Stimulated activated memory B cell treated with anti-CD40 and anti-IgM and Interleukin-4, amounts not matched to agents 10 μg/mL and 1 μg/mL and 100 μg/mL, for 72 hours (primary cell): ENCODE measurements around the gene PLK2.

Experiments
- ATAC-seq: fragments of 150-1000 bp; cut with Tn5 transposase; 2 replicates; pipeline ENCODE4 v1.10.0; 2021
- H3K27ac Mint-ChIP-seq: one replicate; pipeline ENCODE4 v1.8.0; 2022; ENCODE audit warnings: mild to moderate bottlenecking, mixed read lengths
- H3K27me3 Mint-ChIP-seq: one replicate; pipeline ENCODE4 v1.8.0; 2022; ENCODE audit warnings: mixed read lengths
- H3K36me3 Mint-ChIP-seq: one replicate; pipeline ENCODE4 v1.8.0; 2022; ENCODE audit warnings: mixed read lengths
- H3K4me1 Mint-ChIP-seq: one replicate; pipeline ENCODE4 v1.8.0; 2022; ENCODE audit warnings: mixed read lengths
- H3K4me3 Mint-ChIP-seq: one replicate; pipeline ENCODE4 v1.8.0; 2022; ENCODE audit warnings: mild to moderate bottlenecking, moderate library complexity, mixed read lengths
- H3K9me3 Mint-ChIP-seq: one replicate; pipeline ENCODE4 v1.8.0; 2022; ENCODE audit warnings: mixed read lengths

The PLK2 gene

DNA sequence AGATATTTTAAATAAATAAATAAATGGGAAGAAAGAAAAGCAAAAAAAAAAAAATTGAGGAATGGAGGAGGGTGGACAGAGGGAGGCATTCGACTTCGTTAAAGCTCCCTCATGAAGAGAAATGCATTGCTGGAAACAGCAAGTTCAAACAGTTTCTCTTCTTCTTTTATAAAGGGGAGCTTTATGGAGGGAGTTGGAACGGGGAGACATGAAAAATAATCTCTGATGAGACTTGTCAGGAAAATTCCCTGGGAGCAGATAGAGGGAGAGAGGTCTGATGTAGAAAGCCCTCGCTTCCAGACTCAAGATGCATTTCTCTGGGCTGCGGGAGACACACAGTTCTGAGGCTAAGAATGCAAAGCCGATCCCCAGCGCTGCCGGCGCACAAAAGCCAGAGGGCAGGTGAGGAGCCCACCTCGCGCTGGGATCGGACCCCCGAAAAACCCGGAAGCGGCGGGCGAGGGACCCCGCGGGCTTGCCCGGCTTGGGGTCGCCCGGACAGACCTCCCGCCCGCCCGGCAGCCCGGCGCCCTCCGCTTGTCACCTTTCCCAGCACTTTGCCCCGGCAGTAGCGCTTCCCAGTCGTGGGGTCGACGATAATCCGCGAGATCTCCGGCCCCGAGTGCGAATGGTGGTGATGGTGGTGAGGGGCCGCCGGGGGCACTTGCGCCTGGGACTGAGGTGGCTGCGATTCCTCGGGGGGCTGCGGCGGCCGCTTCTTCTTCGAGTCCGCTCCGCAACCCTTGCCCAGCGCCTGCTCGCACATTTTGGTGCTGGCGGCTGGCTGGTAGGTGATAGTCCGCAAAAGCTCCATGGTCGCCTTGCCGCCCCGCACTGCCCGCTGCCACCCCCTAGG is 512 bp downstream of the PLK2 start:
- Mint-ChIP-seq H3K4me3 (peak overlapping the region; percentile 84), H3K27me3 (no peaks in the 10 kb centered on the region), H3K4me1 (peaks cover 8% of the 10 kb centered on the region), H3K9me3 (no peaks in the 10 kb centered on the region), H3K27ac (peak overlapping the region; percentile 71), H3K36me3 (peaks cover 16% of the 10 kb centered on the region)
- peak; percentile 2 for ATAC-seq

DNA sequence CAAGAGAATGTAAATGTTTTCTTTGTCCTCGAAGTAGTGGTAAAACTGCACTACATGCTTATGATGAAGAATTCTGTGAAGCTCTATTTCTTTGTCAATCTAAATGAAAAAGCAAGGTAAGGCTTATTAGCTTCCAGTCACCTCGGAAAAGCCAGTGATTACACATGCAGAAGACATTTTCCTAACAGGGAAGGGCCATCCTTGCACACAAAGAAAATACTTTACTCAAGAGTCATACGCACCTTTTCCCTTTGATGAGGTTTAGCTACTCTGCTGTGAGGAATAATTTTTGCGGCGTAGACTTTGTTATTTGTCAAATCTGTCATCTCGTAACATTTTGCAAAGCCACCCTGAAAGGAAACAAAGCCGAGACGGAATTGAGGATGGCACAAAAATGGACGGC is 1.1 kb downstream of the PLK2 start:
- H3K4me3 Mint-ChIP-seq, result peak overlapping the region; percentile 84
- no peaks in the 10 kb centered on the region for H3K9me3 Mint-ChIP-seq
- peaks cover 8% of the 10 kb centered on the region for H3K4me1 Mint-ChIP-seq
- ATAC-seq, result no peak
- H3K27ac Mint-ChIP-seq, result no peak overlapping the region
- H3K36me3 Mint-ChIP-seq, result peaks cover 20% of the 10 kb centered on the region
- H3K27me3 Mint-ChIP-seq, result no peaks in the 10 kb centered on the region

GRCh38 chr5:58458141-58458742 is 1.6 kb downstream of the PLK2 start:
- no peak for ATAC-seq
- Mint-ChIP-seq H3K4me3 (no peak overlapping the region), H3K4me1 (peaks cover 8% of the 10 kb centered on the region), H3K36me3 (peaks cover 20% of the 10 kb centered on the region), H3K27me3 (no peaks in the 10 kb centered on the region), H3K9me3 (no peaks in the 10 kb centered on the region), H3K27ac (no peak overlapping the region)

DNA sequence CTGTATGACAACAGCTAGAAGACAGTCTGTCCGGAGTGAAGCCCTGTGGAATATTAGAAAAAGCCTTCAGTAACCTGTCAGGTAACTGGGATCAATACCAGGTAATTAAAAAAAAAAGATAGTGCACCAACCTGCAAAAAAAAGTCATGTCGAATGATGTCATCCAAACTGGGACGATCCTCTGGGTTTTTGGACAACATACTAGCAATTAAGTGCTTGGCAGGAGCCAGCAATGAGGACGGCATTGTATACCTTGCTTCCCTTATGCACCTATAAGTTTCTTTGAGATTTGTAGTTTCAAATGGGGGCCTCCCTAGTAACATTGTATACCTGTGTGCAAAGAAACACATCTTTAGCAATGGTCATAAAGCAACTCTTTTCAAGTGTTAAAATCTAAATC is 2.8 kb downstream of the PLK2 start:
- Mint-ChIP-seq H3K27ac (no peak overlapping the region), H3K4me1 (peaks cover 8% of the 10 kb centered on the region), H3K36me3 (peaks cover 20% of the 10 kb centered on the region), H3K27me3 (no peaks in the 10 kb centered on the region), H3K9me3 (no peaks in the 10 kb centered on the region), H3K4me3 (no peak overlapping the region)
- no peak for ATAC-seq

GRCh38 chr5:58456486-58456885 is 3.4 kb downstream of the PLK2 start:
- Mint-ChIP-seq H3K4me1 (peaks cover 8% of the 10 kb centered on the region), H3K4me3 (no peak overlapping the region), H3K27me3 (no peaks in the 10 kb centered on the region), H3K9me3 (no peaks in the 10 kb centered on the region), H3K27ac (no peak overlapping the region), H3K36me3 (peaks cover 20% of the 10 kb centered on the region)
- ATAC-seq, result no peak

DNA sequence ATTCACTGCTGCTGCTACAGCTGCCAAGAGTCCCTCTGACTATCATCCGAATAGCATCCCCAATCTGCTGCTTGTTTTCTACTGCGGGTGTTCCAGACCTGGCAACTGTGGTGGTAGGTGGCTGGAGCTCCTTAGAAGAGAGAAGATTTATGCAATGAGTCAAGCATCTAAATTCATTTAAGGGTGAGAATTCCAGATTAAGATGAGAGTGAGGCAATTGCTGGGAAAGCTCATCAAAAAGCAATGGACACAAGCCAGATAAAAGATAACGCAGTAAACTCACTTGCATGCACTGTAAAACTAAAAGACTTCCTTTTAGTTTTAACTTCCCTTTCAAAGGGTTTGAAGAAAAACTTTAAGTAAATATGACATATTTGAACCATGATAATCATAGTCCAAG is 3.9 kb downstream of the PLK2 start:
- H3K9me3 Mint-ChIP-seq, result no peaks in the 10 kb centered on the region
- H3K4me3 Mint-ChIP-seq, result no peak overlapping the region
- ATAC-seq, result no peak
- no peaks in the 10 kb centered on the region for H3K27me3 Mint-ChIP-seq
- peaks cover 20% of the 10 kb centered on the region for H3K36me3 Mint-ChIP-seq
- no peak overlapping the region for H3K27ac Mint-ChIP-seq
- peaks cover 8% of the 10 kb centered on the region for H3K4me1 Mint-ChIP-seq

GRCh38 chr5:58455480-58455879 is 4.4 kb downstream of the PLK2 start:
- no peaks in the 10 kb centered on the region for H3K27me3 Mint-ChIP-seq
- peaks cover 8% of the 10 kb centered on the region for H3K4me1 Mint-ChIP-seq
- H3K9me3 Mint-ChIP-seq, result no peaks in the 10 kb centered on the region
- ATAC-seq, result no peak
- H3K4me3 Mint-ChIP-seq, result no peak overlapping the region
- peaks cover 20% of the 10 kb centered on the region for H3K36me3 Mint-ChIP-seq
- H3K27ac Mint-ChIP-seq, result no peak overlapping the region

- ATAC-seq, result no peak
- peaks cover 20% of the 10 kb centered on the region for H3K36me3 Mint-ChIP-seq
These were observed 4.8 kb downstream of the PLK2 start for GRCh38 chr5:58455066-58455465.

GRCh38 chr5:58454025-58454424 is 5.9 kb downstream of the PLK2 start:
- Mint-ChIP-seq H3K4me3 (no peak overlapping the region), H3K4me1 (peaks cover 4% of the 10 kb centered on the region), H3K36me3 (peaks cover 20% of the 10 kb centered on the region), H3K27ac (no peak overlapping the region), H3K27me3 (no peaks in the 10 kb centered on the region), H3K9me3 (no peaks in the 10 kb centered on the region)
- no peak for ATAC-seq

More at GRCh38 chr5:58455066-58455465, 4.8 kb downstream of the PLK2 start:
- Mint-ChIP-seq H3K27ac (no peak overlapping the region), H3K4me3 (no peak overlapping the region), H3K9me3 (no peaks in the 10 kb centered on the region), H3K27me3 (no peaks in the 10 kb centered on the region), H3K4me1 (peaks cover 8% of the 10 kb centered on the region)

DNA sequence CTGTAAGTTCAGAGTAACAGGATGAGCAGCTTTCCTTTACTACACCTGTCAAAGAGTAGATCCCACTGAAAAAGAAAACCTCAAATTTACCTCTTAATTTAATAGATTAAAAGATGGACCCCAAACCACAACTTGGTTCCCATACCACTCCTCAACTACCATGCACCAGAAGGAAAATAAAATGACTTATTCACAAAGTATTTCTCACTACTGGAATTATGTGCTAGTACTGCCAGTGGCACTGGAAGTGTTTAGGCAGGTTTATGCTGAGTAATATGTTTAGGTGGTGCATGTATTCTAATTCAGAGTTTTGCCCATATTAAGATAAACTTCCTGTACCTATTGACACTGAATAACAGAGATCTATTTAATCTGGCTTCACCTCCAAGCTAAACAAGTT is 6.6 kb downstream of the PLK2 start:
- Mint-ChIP-seq H3K4me3 (no peak overlapping the region), H3K27me3 (no peaks in the 10 kb centered on the region), H3K36me3 (peaks cover 20% of the 10 kb centered on the region), H3K27ac (no peak overlapping the region), H3K4me1 (no peaks in the 10 kb centered on the region), H3K9me3 (no peaks in the 10 kb centered on the region)
- ATAC-seq, result no peak

DNA sequence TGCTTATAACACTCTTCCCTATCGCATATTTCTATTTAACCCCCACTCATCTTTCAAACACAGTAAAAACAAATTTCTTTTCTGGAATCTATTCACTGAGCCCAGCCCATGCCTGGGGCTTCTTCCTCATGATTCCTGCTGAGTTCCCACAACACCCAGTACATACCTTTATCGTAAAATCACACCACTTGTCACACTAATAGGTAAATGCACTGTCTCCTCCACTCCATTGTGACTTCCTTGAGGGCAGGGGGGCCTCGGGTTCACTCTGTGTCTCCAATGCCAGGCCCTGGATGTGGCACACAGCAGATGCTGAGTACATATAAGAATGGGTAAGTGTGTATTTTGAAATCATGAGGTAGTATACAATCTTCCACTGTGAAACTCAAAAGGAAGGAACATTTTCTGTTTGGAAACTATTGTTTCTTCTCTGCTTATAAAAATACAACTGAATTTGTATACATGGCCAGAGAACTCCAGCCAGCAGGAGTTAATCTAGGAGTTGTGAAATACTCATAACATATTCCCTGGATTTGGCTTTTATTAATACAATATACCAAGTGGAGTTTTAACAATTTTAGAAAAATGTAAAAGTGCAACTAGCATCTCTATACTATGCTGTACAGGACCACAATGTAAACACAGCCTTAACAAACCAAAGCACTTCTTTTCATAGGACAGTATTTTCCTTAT is 7.2 kb downstream of the PLK2 start:
- Mint-ChIP-seq H3K36me3 (peaks cover 20% of the 10 kb centered on the region), H3K27me3 (no peaks in the 10 kb centered on the region), H3K4me3 (no peak overlapping the region), H3K4me1 (no peaks in the 10 kb centered on the region), H3K27ac (no peak overlapping the region), H3K9me3 (no peaks in the 10 kb centered on the region)
- ATAC-seq, result no peak

GRCh38 chr5:58451732-58452565 is 7.9 kb downstream of the PLK2 start:
- Mint-ChIP-seq H3K27me3 (peaks cover 4% of the 10 kb centered on the region), H3K4me1 (no peaks in the 10 kb centered on the region), H3K4me3 (no peak overlapping the region), H3K27ac (no peak overlapping the region), H3K36me3 (peaks cover 20% of the 10 kb centered on the region), H3K9me3 (no peaks in the 10 kb centered on the region)
- no peak for ATAC-seq

DNA sequence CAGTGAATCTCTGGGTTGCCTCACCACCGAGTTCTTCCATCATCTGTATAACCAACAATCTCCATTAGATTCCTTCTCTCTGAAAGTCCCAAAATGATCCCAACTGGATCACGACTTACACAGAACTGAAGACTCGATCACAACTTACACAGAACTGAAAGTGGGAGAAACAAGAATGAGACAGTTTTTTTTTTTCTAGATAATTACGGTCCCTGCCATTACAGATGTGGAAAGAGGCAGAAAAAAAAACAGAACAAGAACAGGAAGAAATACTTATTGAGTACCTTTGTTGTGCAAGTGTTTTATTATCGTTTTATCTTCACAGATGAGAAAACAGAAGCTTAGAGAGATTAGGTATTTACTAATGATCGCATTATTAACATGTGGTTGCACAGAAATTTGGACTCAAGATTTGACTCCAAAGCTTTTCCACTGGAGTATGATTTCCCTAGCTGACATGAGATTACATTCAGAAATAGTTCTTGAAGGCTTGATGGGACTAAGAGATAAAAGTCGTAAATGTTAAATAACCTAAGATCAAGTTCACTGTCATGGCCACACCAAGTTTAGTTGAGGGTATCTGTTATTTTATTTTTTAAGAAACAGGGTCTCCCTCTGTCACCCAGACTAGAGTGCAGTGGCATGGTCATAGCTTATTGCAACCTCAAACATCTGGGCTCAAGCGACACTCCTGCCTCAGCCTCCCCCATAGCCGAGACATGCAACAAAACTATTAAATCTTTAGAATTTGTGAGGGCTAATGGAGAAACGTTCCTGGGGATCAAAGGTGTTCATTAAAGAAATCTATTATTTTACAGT is 8.9 kb downstream of the PLK2 start:
- H3K36me3 Mint-ChIP-seq, result peaks cover 18% of the 10 kb centered on the region
- H3K4me3 Mint-ChIP-seq, result no peak overlapping the region
- H3K27me3 Mint-ChIP-seq, result peaks cover 13% of the 10 kb centered on the region
- no peak overlapping the region for H3K27ac Mint-ChIP-seq
- H3K4me1 Mint-ChIP-seq, result no peaks in the 10 kb centered on the region
- H3K9me3 Mint-ChIP-seq, result no peaks in the 10 kb centered on the region
- ATAC-seq, result no peak

- ATAC-seq, result no peak
- Mint-ChIP-seq H3K4me1 (no peaks in the 10 kb centered on the region), H3K27me3 (peaks cover 13% of the 10 kb centered on the region), H3K36me3 (peaks cover 10% of the 10 kb centered on the region), H3K4me3 (no peak overlapping the region), H3K9me3 (no peaks in the 10 kb centered on the region), H3K27ac (no peak overlapping the region)
These were observed 9.9 kb downstream of the PLK2 start for GRCh38 chr5:58450018-58450417.
